ENCODE results near the gene OLFM3.

The OLFM3 gene

GRCh38 chr1:101846820-101847219, 149.9 kb downstream of the OLFM3 start:
- no peak for DNase-seq

GRCh38 chr1:101843160-101843559, 153.6 kb downstream of the OLFM3 start:
- DNase-seq, result no peak

- DNase-seq, result no peak
Observed at GRCh38 chr1:101841824-101842223, 154.9 kb downstream of the OLFM3 start.

GRCh38 chr1:101835988-101836387, 160.7 kb downstream of the OLFM3 start:
- no peak for DNase-seq

- DNase-seq, result no peak
Observed at GRCh38 chr1:101833312-101833711, 163.4 kb downstream of the OLFM3 start.

GRCh38 chr1:101826416-101826815, 170.3 kb downstream of the OLFM3 start:
- no peak for DNase-seq

GRCh38 chr1:101820071-101820470, 176.7 kb downstream of the OLFM3 start:
- no peak for DNase-seq

GRCh38 chr1:101816262-101816661, 180.5 kb downstream of the OLFM3 start:
- no peak for DNase-seq

GRCh38 chr1:101798417-101798816, 198.3 kb downstream of the OLFM3 start:
- no peak for DNase-seq

- DNase-seq, result no peak
Observed at GRCh38 chr1:101797722-101798121, 199.0 kb downstream of the OLFM3 start.

GRCh38 chr1:101781201-101781831, 215.4 kb downstream of the OLFM3 start:
- no peak for DNase-seq

GRCh38 chr1:101769520-101769919, 227.2 kb downstream of the OLFM3 start:
- no peak for DNase-seq

GRCh38 chr1:101757985-101758384, 238.7 kb downstream of the OLFM3 start:
- DNase-seq, result no peak

GRCh38 chr1:101756411-101756810, 240.3 kb downstream of the OLFM3 start:
- DNase-seq, result no peak

Measured in stimulated activated CD4-positive, alpha-beta T cell treated with anti-CD3 and anti-CD28 coated beads, Interleukin-2, amount 100 ng/mL, for 48 hours (primary cell).